HG03039 (cell line): ENCODE data around the gene PPP3CA.
A peak's percentile ranks its signal among the peaks of the same experiment; 100 is the strongest.
"Not testable (repeated sequence)": the region's sequence is repeated elsewhere in the genome, so short reads cannot be mapped to it uniquely, and the experiment has no call there.

ENCODE experiments used
- ATAC-seq: cut with Tn5 transposase; IDR thresholded peaks from one replicate; pipeline ENCODE4 v1.9.1; 2021; ENCODE audit warnings: mild to moderate bottlenecking, moderate library complexity; ENCODE audit not compliant: unreplicated experiment

Gene PPP3CA

GRCh38 chr4:101183221-101183620 lies 164.1 kb downstream of the PPP3CA start:
- ATAC-seq = no peak

- ATAC-seq = not testable (repeated sequence)
Measured at GRCh38 chr4:101182688-101183087, 164.6 kb downstream of the PPP3CA start.

- no peak for ATAC-seq
Measured at GRCh38 chr4:101178731-101179130, 168.6 kb downstream of the PPP3CA start.

- no peak for ATAC-seq
Measured at GRCh38 chr4:101177154-101177553, 170.2 kb downstream of the PPP3CA start.

- ATAC-seq = no peak
Measured at GRCh38 chr4:101175896-101176676, 171.2 kb downstream of the PPP3CA start.

GRCh38 chr4:101174679-101175345 lies 172.5 kb downstream of the PPP3CA start:
- ATAC-seq = no peak

GRCh38 chr4:101172369-101172768 lies 175.0 kb downstream of the PPP3CA start:
- no peak for ATAC-seq

- no peak for ATAC-seq
Measured at GRCh38 chr4:101171747-101172146, 175.6 kb downstream of the PPP3CA start.

- peak; percentile 98 for ATAC-seq
Measured at GRCh38 chr4:101169044-101170014, 178.0 kb downstream of the PPP3CA start.

- ATAC-seq = no peak
Measured at GRCh38 chr4:101163936-101164335, 183.4 kb downstream of the PPP3CA start.

GRCh38 chr4:101162990-101163380 lies 184.3 kb downstream of the PPP3CA start:
- ATAC-seq = no peak

GRCh38 chr4:101160792-101161592 lies 186.3 kb downstream of the PPP3CA start:
- ATAC-seq = no peak

GRCh38 chr4:101158507-101158906 lies 188.8 kb downstream of the PPP3CA start:
- ATAC-seq = no peak

GRCh38 chr4:101158134-101158482 lies 189.2 kb downstream of the PPP3CA start:
- ATAC-seq = no peak

GRCh38 chr4:101157415-101158133 lies 189.8 kb downstream of the PPP3CA start:
- ATAC-seq = no peak

- ATAC-seq = no peak
Measured at GRCh38 chr4:101156619-101157310, 190.6 kb downstream of the PPP3CA start.

- ATAC-seq = no peak
Measured at GRCh38 chr4:101155945-101156344, 191.4 kb downstream of the PPP3CA start.

- ATAC-seq = no peak
Measured at GRCh38 chr4:101155368-101155767, 192.0 kb downstream of the PPP3CA start.

GRCh38 chr4:101153653-101154052 lies 193.7 kb downstream of the PPP3CA start:
- no peak for ATAC-seq
